Panc1 (cell line): ENCODE data around the gene CKS1B. TPM values are rescaled to one million over a fixed set of nuclear protein-coding genes. Genes with fewer than 3 reads are reported as not detected.

Source experiments
- ATAC-seq: fragments of 200-7000 bp; cut with Tn5 transposase; 2 replicates; pipeline ENCODE4 v1.9.1; 2020; ENCODE audit warnings: mild to moderate bottlenecking, moderate library complexity
- BruUV-seq: library from RNA; stranded (reverse); fragments of 400-500 nt; replicated peaks from 2 replicates; lab custom pipeline; 2021; lab: Mats Ljungman, UMichigan
- CTCF ChIA-PET: fragments of 300-600 bp; sonication (Branson Sonifier 250); formaldehyde crosslinking; loops from one replicate; lab custom pipeline; 2022; ENCODE audit warnings: antibody characterized with exemption; lab: Charles Lee
- POLR2A ChIA-PET: fragments of 300-600 bp; sonication (Branson Sonifier 250); formaldehyde crosslinking; loops from one replicate; lab custom pipeline; 2022; ENCODE audit warnings: antibody characterized with exemption; lab: Charles Lee
- DNase-seq: peaks from one replicate; pipeline ENCODE4 v3.0.0-alpha.2; 2010; ENCODE audit warnings: low read depth, low spot score
- H3K27ac ChIP-seq: 2 replicates; pipeline ENCODE4 v1.5.1; 2011; ENCODE audit warnings: mild to moderate bottlenecking, low read length, inconsistent platforms
- H3K27me3 ChIP-seq: fragments of 200-500 bp; sonication (Bioruptor generic); 2 replicates; pipeline ENCODE4 v1.6.0; 2014; ENCODE audit warnings: low read length, inconsistent platforms; ENCODE audit not compliant: control insufficient read depth, insufficient read depth
- H3K36me3 ChIP-seq: fragments of 200-500 bp; sonication (Bioruptor generic); 2 replicates; pipeline ENCODE4 v1.5.1; 2014; ENCODE audit warnings: inconsistent platforms, mild to moderate bottlenecking, low read length, moderate library complexity; ENCODE audit not compliant: control insufficient read depth, insufficient read depth
- H3K4me1 ChIP-seq: 2 replicates; pipeline ENCODE4 v1.5.1; 2011; ENCODE audit warnings: inconsistent platforms, mild to moderate bottlenecking, low read length, moderate library complexity; ENCODE audit not compliant: control insufficient read depth, insufficient read depth
- H3K4me3 ChIP-seq, 2 experiments: 2 replicates each; pipeline ENCODE4 v1.5.1; 2011 to 2012; ENCODE audit warnings: low read depth in 2 of 2, low read length in 2 of 2, mild to moderate bottlenecking in 2 of 2, inconsistent platforms in 1 of 2, moderate library complexity in 1 of 2
- H3K9me3 ChIP-seq: fragments of 200-500 bp; sonication (Bioruptor generic); 2 replicates; pipeline ENCODE4 v1.5.1; 2014; ENCODE audit warnings: low read depth, mild to moderate bottlenecking, inconsistent platforms, low read length, moderate library complexity; ENCODE audit not compliant: control insufficient read depth, insufficient read depth
- CTCF ChIP-seq: fragments of 450-650 bp; IDR thresholded peaks from 2 replicates; pipeline ENCODE4 v1.5.1; 2017; ENCODE audit warnings: mild to moderate bottlenecking
- POLR2AphosphoS5 ChIP-seq: IDR thresholded peaks from 2 replicates; pipeline ENCODE4 v1.6.1; 2012; ENCODE audit warnings: mild to moderate bottlenecking, low read depth, low read length, moderate library complexity
- SIN3A ChIP-seq: IDR thresholded peaks from 2 replicates; pipeline ENCODE4 v1.6.1; 2012; ENCODE audit warnings: low read depth, mild to moderate bottlenecking, low read length, moderate library complexity, borderline replicate concordance; ENCODE audit not compliant: insufficient read depth
- TCF7L2 ChIP-seq: IDR thresholded peaks from 2 replicates; pipeline ENCODE4 v1.6.1; 2011; ENCODE audit warnings: mild to moderate bottlenecking, low read depth, low read length, inconsistent platforms
- in situ Hi-C: cut with HindIII; loops from 2 replicates; pipeline ENCODE4 v1.10.0; 2016; ENCODE audit warnings: low sequenced_read_pairs, low pct_unique_long_range_greater_than_20kb
- intact Hi-C: fragments of 100-400 bp; cut with micrococcal nuclease; formaldehyde crosslinking; loops from one replicate; pipeline ENCODE4 v1.10.0; 2022; ENCODE audit not compliant: unreplicated experiment
- total RNA-seq: library from RNA; stranded (reverse); gene quantifications from one replicate; pipeline ENCODE4 v1.2.1, GENCODE V29; 2021; ENCODE audit not compliant: unreplicated experiment
- TF ChIP-seq, protein P1 (sequence below), 2 experiments: IDR thresholded peaks; 2 replicates each; pipeline ENCODE4 v1.6.1; 2011 to 2012; ENCODE audit warnings: low read depth in 2 of 2, control low read depth in 1 of 2, low read length in 1 of 2, mild to moderate bottlenecking in 1 of 2, moderate library complexity in 1 of 2; ENCODE audit not compliant: insufficient read depth in 1 of 2

CKS1B gene
- total RNA-seq, 1 experiment from 2014 or later, result 212 TPM

DNA sequence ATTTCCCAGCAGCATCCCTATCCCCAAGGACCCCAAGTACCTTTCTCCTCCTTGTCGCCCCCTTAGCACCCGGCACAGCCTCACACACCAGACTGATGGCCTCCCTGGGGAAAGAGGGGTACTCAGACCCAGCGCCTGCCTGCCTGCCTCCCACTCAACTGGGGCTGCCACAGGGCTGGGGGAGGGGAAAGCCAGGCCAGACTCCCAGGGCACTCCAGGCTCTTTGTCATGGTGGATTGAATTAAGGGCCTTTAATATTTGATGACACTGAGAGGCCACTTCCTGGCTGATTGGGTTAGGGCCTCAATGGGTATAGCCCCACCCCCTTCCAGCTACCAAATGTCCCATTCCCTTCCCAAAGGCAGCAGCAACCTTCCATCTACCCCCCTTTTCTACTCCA lies 5.8 kb upstream of the CKS1B start:
- H3K4me1 ChIP-seq, result peaks cover 45% of the 10 kb centered on the region
- H3K36me3 ChIP-seq, result peaks cover 9% of the 10 kb centered on the region
- in situ Hi-C loops, result no loop called here
- peak overlapping the region; percentile 77 to 88 for H3K4me3 ChIP-seq
- no peaks in the 10 kb centered on the region for H3K9me3 ChIP-seq
- H3K27ac ChIP-seq, result peak overlapping the region; percentile 98
- no peaks in the 10 kb centered on the region for H3K27me3 ChIP-seq
- DNase-seq (no peak), ATAC-seq (no peak)
- no TSS peak for BruUV-seq
- TF ChIP-seq CTCF (no peak), TCF7L2 (no peak), POLR2AphosphoS5 (no peak), SIN3A (no peak)
- TF ChIP-seq, protein P1, sequence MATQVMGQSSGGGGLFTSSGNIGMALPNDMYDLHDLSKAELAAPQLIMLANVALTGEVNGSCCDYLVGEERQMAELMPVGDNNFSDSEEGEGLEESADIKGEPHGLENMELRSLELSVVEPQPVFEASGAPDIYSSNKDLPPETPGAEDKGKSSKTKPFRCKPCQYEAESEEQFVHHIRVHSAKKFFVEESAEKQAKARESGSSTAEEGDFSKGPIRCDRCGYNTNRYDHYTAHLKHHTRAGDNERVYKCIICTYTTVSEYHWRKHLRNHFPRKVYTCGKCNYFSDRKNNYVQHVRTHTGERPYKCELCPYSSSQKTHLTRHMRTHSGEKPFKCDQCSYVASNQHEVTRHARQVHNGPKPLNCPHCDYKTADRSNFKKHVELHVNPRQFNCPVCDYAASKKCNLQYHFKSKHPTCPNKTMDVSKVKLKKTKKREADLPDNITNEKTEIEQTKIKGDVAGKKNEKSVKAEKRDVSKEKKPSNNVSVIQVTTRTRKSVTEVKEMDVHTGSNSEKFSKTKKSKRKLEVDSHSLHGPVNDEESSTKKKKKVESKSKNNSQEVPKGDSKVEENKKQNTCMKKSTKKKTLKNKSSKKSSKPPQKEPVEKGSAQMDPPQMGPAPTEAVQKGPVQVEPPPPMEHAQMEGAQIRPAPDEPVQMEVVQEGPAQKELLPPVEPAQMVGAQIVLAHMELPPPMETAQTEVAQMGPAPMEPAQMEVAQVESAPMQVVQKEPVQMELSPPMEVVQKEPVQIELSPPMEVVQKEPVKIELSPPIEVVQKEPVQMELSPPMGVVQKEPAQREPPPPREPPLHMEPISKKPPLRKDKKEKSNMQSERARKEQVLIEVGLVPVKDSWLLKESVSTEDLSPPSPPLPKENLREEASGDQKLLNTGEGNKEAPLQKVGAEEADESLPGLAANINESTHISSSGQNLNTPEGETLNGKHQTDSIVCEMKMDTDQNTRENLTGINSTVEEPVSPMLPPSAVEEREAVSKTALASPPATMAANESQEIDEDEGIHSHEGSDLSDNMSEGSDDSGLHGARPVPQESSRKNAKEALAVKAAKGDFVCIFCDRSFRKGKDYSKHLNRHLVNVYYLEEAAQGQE (IDR thresholded peaks at IDR 0.05; ENCODE audit: insufficient read depth in 1 of 2, low read depth in 2 of 2, low read length in 1 of 2), result no peak
- ChIA-PET CTCF (no interaction called here), POLR2A (no interaction called here)
- intact Hi-C loops, result no loop called here

DNA sequence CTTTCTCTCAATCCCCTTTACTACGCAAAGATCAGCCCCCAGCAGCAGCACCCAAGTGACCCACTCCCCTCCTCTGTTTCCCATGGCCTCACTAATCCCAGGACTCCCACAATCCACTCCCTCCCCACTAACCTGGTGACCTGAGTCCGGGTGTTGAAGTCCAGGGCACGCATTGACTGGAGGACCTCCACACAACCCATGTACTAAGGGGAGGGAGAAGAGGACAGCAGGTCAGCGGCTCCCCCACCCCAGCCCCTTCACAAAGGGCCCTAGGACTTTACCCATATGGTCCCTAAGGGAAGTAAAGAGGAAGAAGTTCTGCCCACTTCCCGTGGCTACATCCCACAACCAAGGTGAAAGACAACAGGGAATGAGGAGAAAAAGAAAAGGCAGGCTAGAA lies 5.2 kb upstream of the CKS1B start:
- intact Hi-C loops, result no loop called here
- Histone ChIP-seq H3K27ac (peak overlapping the region; percentile 98), H3K4me3 (peak overlapping the region; percentile 77 to 88), H3K4me1 (peaks cover 43% of the 10 kb centered on the region), H3K36me3 (peaks cover 6% of the 10 kb centered on the region), H3K27me3 (no peaks in the 10 kb centered on the region), H3K9me3 (no peaks in the 10 kb centered on the region)
- DNase-seq (no peak), ATAC-seq (no peak)
- in situ Hi-C loops, result no loop called here
- POLR2A ChIA-PET, result no interaction called here
- CTCF ChIA-PET, result interaction anchor here (0.6 kb wide), 1 partner anchor 91 kb away, joined by 11 read pairs; no protein-coding TSS in a partner anchor
- TF ChIP-seq TCF7L2 (no peak), SIN3A (no peak), CTCF (no peak), POLR2AphosphoS5 (no peak)
- TF ChIP-seq, protein P1 (IDR thresholded peaks at IDR 0.05; ENCODE audit: insufficient read depth in 1 of 2, low read depth in 2 of 2, low read length in 1 of 2), result no peak
- BruUV-seq, result no TSS peak
